Smooth muscle cell (in vitro differentiated cells): Measurements from ENCODE around the gene SPAG16. TPM values are rescaled to one million over a fixed set of nuclear protein-coding genes. Genes with fewer than 3 reads are reported as not detected.

Source experiments
- DNase-seq: peaks from one replicate; lab custom pipeline; 2025; ENCODE audit not compliant: unreplicated experiment; lab: John Stamatoyannopoulos, UW
- H2AFZ ChIP-seq: fragments of 200-600 bp; sonication (generic); 2 replicates; pipeline ENCODE4 v1.6.0; 2016; ENCODE audit warnings: antibody characterized with exemption, low read depth, mild to moderate bottlenecking
- H3F3A ChIP-seq: fragments of 200-600 bp; sonication (generic); 2 replicates; pipeline ENCODE4 v1.6.0; 2017; ENCODE audit warnings: antibody characterized with exemption, low read depth
- H3K27ac ChIP-seq: fragments of 200-600 bp; sonication (generic); 2 replicates; pipeline ENCODE4 v1.5.1; 2016; ENCODE audit warnings: low read depth, mild to moderate bottlenecking
- H3K27me3 ChIP-seq: fragments of 200-600 bp; sonication (generic); 2 replicates; pipeline ENCODE4 v1.6.1; 2016; ENCODE audit warnings: low read depth, mild to moderate bottlenecking
- H3K36me3 ChIP-seq: fragments of 200-600 bp; sonication (generic); 2 replicates; pipeline ENCODE4 v1.5.1; 2016; ENCODE audit warnings: low read depth
- H3K4me1 ChIP-seq: fragments of 200-600 bp; sonication (generic); 2 replicates; pipeline ENCODE4 v1.5.1; 2016; ENCODE audit warnings: low read depth
- H3K4me2 ChIP-seq: fragments of 200-600 bp; sonication (generic); 2 replicates; pipeline ENCODE4 v1.6.0; 2016; ENCODE audit warnings: mild to moderate bottlenecking
- H3K4me3 ChIP-seq: fragments of 200-600 bp; sonication (generic); 2 replicates; pipeline ENCODE4 v1.5.1; 2016; ENCODE audit warnings: mild to moderate bottlenecking
- H3K79me2 ChIP-seq: fragments of 200-600 bp; sonication (generic); 2 replicates; pipeline ENCODE4 v1.6.0; 2016; ENCODE audit warnings: low read depth, mild to moderate bottlenecking
- H3K9ac ChIP-seq: fragments of 200-600 bp; sonication (generic); 2 replicates; pipeline ENCODE4 v1.6.0; 2016; ENCODE audit warnings: low read depth
- H3K9me3 ChIP-seq: fragments of 200-600 bp; sonication (generic); replicated peaks from 2 replicates; pipeline ENCODE4 v1.5.1; 2016; ENCODE audit warnings: low read depth
- H4K20me1 ChIP-seq: fragments of 200-600 bp; sonication (generic); 2 replicates; pipeline ENCODE4 v1.6.0; 2016; ENCODE audit warnings: low read depth
- WGBS: methylation state at CpG from one replicate; pipeline ENCODE4 v1.1.7; 2016; ENCODE audit warnings: low lambda C conversion rate; 5-methylcytosine and 5-hydroxymethylcytosine counted together
- polyA plus RNA-seq: library from polyadenylated mRNA; unstranded; fragments of >200 nt; fragmentation: Nextera tagmentation; extraction: Ambion mirVana; gene quantifications from 2 replicates; pipeline ENCODE4 v1.2.1, GENCODE V29; 2016
- total RNA-seq: library from RNA; depleted of rRNA; stranded (reverse); fragments of >200 nt; gene quantifications from 2 replicates; pipeline ENCODE4 v1.2.3, GENCODE V29; 2014
- TF ChIP-seq, protein P1 (sequence below): fragments of 200-600 bp; sonication (generic); IDR thresholded peaks from 2 replicates; pipeline ENCODE4 v1.5.1; 2017; ENCODE audit warnings: borderline replicate concordance, mild to moderate bottlenecking, antibody characterized with exemption; ENCODE audit not compliant: insufficient read depth, poor library complexity, severe bottlenecking

The SPAG16 gene
- total and polyA plus RNA-seq, 2 experiments from 2014 or later, result 32.1 to 40.6 TPM

- H3K9me3 ChIP-seq, result no peaks in the 10 kb centered on the region
- H3K27me3 ChIP-seq, result no peaks in the 10 kb centered on the region
- H3K27ac ChIP-seq, result no peak overlapping the region
- H4K20me1 ChIP-seq, result no peaks in the 10 kb centered on the region
- TF ChIP-seq, protein P1, sequence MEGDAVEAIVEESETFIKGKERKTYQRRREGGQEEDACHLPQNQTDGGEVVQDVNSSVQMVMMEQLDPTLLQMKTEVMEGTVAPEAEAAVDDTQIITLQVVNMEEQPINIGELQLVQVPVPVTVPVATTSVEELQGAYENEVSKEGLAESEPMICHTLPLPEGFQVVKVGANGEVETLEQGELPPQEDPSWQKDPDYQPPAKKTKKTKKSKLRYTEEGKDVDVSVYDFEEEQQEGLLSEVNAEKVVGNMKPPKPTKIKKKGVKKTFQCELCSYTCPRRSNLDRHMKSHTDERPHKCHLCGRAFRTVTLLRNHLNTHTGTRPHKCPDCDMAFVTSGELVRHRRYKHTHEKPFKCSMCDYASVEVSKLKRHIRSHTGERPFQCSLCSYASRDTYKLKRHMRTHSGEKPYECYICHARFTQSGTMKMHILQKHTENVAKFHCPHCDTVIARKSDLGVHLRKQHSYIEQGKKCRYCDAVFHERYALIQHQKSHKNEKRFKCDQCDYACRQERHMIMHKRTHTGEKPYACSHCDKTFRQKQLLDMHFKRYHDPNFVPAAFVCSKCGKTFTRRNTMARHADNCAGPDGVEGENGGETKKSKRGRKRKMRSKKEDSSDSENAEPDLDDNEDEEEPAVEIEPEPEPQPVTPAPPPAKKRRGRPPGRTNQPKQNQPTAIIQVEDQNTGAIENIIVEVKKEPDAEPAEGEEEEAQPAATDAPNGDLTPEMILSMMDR, result no peak
- H3K36me3 ChIP-seq, result no peaks in the 10 kb centered on the region
- no peak overlapping the region for H2AFZ ChIP-seq
- no peak overlapping the region for H3K4me2 ChIP-seq
- no peaks in the 10 kb centered on the region for H3K4me1 ChIP-seq
- no peak overlapping the region for H3K4me3 ChIP-seq
- 56% methylated on average over 3 of the region's 3 CpGs for WGBS
- H3K79me2 ChIP-seq, result no peaks in the 10 kb centered on the region
- H3K9ac ChIP-seq, result no peak overlapping the region
- H3F3A ChIP-seq, result no peaks in the 10 kb centered on the region
- DNase-seq, result no peak
Observed at GRCh38 chr2:214286011-214286410, 1001.7 kb downstream of the SPAG16 start.

DNA sequence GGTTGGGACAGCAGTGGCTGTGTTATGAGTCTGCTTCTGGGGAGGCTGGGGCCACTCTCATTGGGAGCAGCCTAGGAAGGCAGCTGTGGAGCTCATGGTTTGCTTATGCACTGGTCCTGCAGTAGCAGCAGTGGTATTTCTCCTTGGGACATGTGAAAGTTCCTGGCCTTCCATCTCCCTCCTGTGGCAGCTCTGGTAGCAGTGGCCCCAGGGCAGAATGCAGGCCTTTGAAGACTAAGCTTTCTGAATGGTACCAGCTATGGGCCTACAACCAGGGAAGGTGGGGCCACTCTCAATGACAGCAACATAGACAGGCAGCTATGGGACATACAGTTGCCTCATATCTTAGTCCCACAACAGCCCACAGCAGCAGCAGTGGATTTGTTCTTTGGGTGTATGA is 1009.3 kb downstream of the SPAG16 start:
- Histone ChIP-seq H3K4me2 (no peak overlapping the region), H3K27me3 (no peaks in the 10 kb centered on the region), H2AFZ (no peak overlapping the region), H3K27ac (no peak overlapping the region), H3K79me2 (no peaks in the 10 kb centered on the region), H3F3A (no peaks in the 10 kb centered on the region), H3K36me3 (no peaks in the 10 kb centered on the region), H3K4me3 (no peak overlapping the region), H3K9me3 (no peaks in the 10 kb centered on the region), H3K9ac (no peak overlapping the region), H3K4me1 (no peaks in the 10 kb centered on the region), H4K20me1 (no peaks in the 10 kb centered on the region)
- no peak for DNase-seq
- TF ChIP-seq, protein P1, result no peak

- H3K79me2 ChIP-seq, result no peaks in the 10 kb centered on the region
- no peaks in the 10 kb centered on the region for H3K27me3 ChIP-seq
- H3K9me3 ChIP-seq, result no peaks in the 10 kb centered on the region
- DNase-seq, result no peak
- H3K4me3 ChIP-seq, result no peak overlapping the region
- H3K4me1 ChIP-seq, result no peaks in the 10 kb centered on the region
- no peak overlapping the region for H3K4me2 ChIP-seq
- H4K20me1 ChIP-seq, result no peaks in the 10 kb centered on the region
- no peaks in the 10 kb centered on the region for H3F3A ChIP-seq
- no peak overlapping the region for H3K9ac ChIP-seq
- TF ChIP-seq, protein P1, result no peak
- no peak overlapping the region for H2AFZ ChIP-seq
- H3K36me3 ChIP-seq, result no peaks in the 10 kb centered on the region
- no peak overlapping the region for H3K27ac ChIP-seq
Observed at GRCh38 chr2:214294426-214294825, 1010.2 kb downstream of the SPAG16 start.

DNA sequence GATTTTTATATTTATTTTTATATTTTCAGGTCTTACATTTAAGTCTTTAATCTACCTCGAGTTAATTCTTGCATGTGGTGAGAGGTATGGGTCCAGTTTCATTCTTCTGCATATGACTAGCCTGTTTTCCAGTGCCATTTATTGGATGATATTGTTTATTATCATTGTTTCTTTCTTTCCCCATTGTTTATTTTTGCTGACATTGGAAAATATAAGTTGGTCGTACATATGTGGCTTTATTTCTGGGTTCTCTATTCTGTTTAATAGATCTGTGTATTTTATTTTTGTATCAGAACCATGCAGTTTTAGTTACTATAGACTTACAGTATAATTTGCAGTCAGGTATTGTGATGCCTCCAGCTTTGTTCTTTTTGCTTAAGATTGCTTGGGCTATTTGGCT is 1013.2 kb downstream of the SPAG16 start:
- TF ChIP-seq, protein P1, result no peak
- no peak overlapping the region for H2AFZ ChIP-seq
- H3K27ac ChIP-seq, result no peak overlapping the region
- H3F3A ChIP-seq, result no peaks in the 10 kb centered on the region
- DNase-seq, result no peak
- no peaks in the 10 kb centered on the region for H3K9me3 ChIP-seq
- 79% methylated on average over 2 of the region's 2 CpGs for WGBS
- H3K9ac ChIP-seq, result no peak overlapping the region
- H3K36me3 ChIP-seq, result no peaks in the 10 kb centered on the region
- H4K20me1 ChIP-seq, result no peaks in the 10 kb centered on the region
- H3K4me1 ChIP-seq, result no peaks in the 10 kb centered on the region
- no peak overlapping the region for H3K4me2 ChIP-seq
- H3K79me2 ChIP-seq, result no peaks in the 10 kb centered on the region
- no peak overlapping the region for H3K4me3 ChIP-seq
- H3K27me3 ChIP-seq, result no peaks in the 10 kb centered on the region
